ENCODE data around the gene IGF1R. TPM values are rescaled to one million over a fixed set of nuclear protein-coding genes. Genes with fewer than 3 reads are reported as not detected.
"Not testable (repeated sequence)": the region's sequence is repeated elsewhere in the genome, so short reads cannot be mapped to it uniquely, and the experiment has no call there.

IGF1R gene
- 6.2 and 14.2 TPM in 2 replicates for total RNA-seq (2014; rRNA removed; shearing (Covaris generic))

DNA sequence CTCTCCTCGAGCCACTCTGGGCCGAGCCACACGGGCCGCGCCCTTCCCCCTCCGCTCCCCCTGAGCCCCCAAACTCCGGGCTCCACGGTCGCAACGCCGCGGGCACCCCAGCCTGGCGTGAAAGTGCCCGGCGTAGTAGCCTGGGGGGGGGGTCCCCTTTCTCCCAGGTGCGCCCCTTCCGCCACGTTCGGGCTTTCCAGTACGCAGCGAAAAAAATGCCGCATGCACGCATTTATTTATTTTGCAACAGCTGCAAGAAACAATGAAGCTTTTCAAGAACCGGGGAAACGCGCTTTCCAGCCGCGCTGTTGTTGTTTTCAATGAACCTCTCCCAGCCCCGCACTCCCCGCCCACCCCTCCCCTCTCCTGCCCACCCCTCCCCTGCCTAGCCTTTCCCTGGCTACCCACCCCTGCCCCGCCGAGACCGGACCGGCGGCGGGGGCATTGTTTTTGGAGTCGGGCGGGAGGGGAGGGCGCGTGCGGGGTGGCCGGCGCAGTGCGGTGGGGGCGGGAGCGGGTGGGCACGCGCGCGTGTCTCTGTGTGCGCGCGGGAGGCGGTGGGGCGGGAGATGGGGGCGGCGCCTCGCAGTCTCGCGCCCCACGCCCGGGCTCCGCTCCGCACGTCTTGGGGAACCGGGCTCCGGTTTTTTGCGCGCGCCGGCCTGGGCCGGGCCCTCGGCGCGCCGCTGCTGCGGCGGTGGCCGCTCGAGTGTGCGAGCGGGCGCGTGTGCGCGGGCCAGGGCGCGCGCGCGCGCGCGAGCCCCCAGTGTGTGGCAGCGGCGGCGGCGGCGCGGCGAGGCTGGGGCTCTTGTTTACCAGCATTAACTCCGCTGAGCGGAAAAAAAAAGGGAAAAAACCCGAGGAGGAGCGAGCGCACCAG, at the start of gene IGF1R:
Gene IGF1R, plus strand, starts transcription at position 766 of the 880 bp plus-strand sequence. CDS start 1,043 bp downstream, outside the sequence.
- DNase-seq (ENCODE audit: low read depth) = peak; percentile 92

GRCh38 chr15:98599909-98600691, 48.2 kb upstream of the IGF1R start:
- DNase-seq (ENCODE audit: low read depth) = peak; percentile 58

DNA sequence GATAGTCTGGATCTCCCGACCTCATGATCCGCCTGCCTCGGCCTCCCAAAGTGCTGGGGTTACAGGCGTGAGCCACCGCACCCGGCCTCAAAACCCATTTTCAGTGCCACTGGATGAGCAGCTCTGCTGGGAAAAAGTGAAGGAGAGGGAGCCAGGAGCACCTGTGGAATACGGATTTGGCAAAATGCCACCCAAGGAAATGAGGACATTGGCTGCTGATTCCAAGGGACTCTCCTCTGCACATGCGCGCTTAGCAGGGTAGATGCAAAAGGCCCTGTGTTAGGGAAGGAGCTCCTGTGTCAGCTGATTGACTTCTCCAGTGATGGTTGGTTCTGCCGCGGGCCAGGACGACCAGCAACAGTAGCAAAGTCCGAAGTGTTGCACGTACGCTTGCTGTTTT, 43.4 kb upstream of the IGF1R start:
- no peak for DNase-seq (ENCODE audit: low read depth)

DNA sequence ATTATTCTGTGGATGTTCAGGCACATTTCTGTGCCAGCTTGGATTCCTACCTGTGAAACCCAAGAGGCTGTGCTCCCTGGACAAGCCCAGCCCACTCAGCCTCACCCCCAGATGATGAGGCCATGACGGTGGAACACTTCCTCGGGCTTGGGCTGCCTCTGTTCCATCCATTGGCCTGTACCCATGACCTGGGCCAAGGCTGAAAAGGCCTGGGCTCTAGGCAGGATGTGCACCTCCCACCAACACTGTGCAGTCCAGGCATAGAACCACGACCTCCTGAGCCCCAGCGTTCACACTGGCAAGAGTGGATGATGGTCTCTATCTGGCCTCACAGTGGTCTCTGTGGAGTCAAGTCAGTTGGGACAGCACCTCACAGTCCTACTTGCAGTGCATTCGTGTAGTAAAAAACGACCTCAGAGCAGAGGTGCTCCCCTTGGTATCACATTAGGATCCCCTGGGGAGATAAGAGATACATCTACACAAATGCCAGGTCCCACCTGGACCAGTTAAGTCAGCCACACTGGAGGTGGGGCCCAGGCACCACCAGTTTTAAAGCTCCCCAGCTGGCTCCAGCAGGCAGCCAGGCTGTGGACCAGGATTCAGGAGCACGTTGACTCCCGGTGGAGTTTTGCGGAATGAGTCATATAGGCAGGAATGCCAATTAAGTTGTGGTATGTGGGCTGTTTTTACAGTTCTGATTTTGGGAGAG, 39.0 kb upstream of the IGF1R start:
- peak; percentile 87 for DNase-seq (ENCODE audit: low read depth)

GRCh38 chr15:98610991-98611390, 37.3 kb upstream of the IGF1R start:
- DNase-seq (ENCODE audit: low read depth) = no peak

DNA sequence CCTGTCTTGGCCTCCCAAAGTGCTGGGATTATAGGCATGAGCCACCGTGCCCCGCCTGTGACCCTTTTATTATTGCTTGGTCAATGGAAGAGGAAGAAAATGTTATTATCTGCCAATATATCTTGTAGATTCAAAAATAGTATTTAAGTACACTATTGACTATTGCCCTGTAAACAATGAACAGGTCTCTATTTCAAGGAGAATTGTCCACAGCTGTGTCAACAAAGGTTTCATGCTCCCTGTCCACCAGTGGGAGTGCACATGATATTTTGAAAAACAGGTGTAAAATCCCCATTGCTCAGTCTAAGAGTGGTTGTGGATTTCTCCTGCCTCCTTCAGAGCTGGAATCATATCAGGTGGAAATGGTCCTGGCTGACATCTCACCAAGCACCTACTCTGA, 36.5 kb upstream of the IGF1R start:
- no peak for DNase-seq (ENCODE audit: low read depth)

- DNase-seq (ENCODE audit: low read depth) = no peak
Measured at GRCh38 chr15:98612490-98613110, 35.7 kb upstream of the IGF1R start.

GRCh38 chr15:98614681-98615080, 33.7 kb upstream of the IGF1R start:
- no peak for DNase-seq (ENCODE audit: low read depth)

- DNase-seq (ENCODE audit: low read depth) = no peak
Measured at GRCh38 chr15:98616397-98616796, 31.9 kb upstream of the IGF1R start.

DNA sequence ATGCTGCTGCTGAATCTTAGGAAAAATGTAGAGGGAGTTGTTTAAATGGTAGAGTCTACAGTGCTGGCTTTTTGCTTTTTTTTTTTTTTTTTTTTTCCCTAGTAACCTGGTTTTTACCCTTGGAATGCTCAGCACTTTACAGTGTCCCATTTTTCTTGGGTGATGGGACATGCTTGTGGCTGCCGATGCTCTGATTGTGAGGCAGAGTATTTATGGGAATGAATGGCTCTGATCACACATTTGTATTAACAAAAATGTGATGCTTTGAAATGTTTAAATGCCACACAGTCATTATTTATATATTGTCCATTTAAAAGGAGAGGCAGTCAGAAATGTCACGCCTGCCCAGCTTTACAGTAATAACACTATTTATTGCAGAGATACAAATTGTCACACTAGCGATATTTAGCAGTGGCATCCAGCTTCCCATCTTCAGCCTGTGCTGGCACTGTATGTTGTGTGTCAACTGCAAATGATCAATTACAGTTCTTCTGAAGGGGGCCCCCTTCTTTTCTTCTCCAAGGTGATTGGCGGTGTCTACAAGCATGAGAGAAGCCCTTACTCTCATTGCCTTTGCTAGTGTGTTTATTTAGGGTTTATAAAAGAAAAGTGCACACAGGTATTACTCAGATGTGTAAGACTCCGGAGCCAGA, 30.9 kb upstream of the IGF1R start:
- no peak for DNase-seq (ENCODE audit: low read depth)

- not testable (repeated sequence) for DNase-seq (ENCODE audit: low read depth)
Measured at GRCh38 chr15:98618576-98618975, 29.8 kb upstream of the IGF1R start.

DNA sequence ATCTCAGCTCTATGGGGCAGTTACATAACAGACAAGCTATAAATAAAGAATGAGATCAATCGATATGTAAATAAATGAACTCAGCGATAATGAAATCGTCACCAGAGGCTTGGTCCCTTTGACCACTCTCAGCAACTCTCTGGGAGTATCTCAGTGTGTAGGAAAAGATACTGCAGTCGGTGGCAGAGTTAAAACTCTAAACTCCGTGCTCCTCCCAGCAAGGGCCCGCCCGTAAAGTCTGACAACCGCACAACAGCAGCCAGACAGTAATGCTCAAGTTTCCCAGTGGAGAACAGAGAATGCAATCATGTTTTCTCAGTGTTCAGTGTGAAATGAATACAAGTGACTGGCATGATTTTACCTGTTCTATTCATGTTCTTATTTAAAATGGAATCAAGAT, 28.3 kb upstream of the IGF1R start:
- no peak for DNase-seq (ENCODE audit: low read depth)

GRCh38 chr15:98621021-98621420, 27.3 kb upstream of the IGF1R start:
- DNase-seq (ENCODE audit: low read depth) = no peak

- no peak for DNase-seq (ENCODE audit: low read depth)
Measured at GRCh38 chr15:98625614-98626013, 22.7 kb upstream of the IGF1R start.

- DNase-seq (ENCODE audit: low read depth) = no peak
Measured at GRCh38 chr15:98626153-98626552, 22.2 kb upstream of the IGF1R start.

DNA sequence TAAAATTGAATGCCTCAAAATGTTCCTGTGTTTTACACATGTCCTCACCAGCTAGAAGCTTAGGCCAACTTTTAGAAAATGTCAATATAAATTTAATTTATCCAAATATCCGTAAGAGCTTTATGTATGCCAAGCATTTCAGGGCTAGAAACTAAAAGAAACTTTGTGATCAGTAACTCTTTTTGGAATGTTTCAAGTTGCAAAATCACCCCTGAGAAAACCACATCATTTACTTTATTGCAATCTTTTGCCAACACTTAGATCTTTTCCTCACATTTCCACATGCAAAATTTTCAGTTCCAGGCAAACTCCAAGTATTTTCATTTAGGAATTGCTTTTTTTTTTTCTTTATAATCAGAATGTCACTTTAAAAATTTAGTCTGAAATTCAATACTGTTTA, 20.1 kb upstream of the IGF1R start:
- DNase-seq (ENCODE audit: low read depth) = no peak

DNA sequence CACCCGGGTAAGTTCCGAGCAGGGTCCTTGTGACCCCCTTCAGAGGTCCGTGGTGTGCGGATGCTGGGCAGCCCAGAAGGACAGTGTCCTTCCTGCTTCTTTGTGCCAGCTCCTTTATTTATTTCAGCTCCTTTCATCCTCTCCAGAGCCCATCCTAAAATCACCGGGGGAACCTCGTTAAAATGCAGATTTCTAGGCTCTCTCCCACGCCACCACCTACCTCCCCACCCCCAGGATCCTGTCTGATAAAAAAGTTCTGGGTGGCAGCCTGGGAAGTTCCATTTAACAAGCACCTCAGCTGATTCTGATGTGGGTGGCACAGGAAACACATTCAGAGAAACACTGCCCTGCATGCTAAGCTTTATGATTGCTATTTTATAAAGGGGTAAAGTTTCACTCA, 12.5 kb upstream of the IGF1R start:
- no peak for DNase-seq (ENCODE audit: low read depth)

DNA sequence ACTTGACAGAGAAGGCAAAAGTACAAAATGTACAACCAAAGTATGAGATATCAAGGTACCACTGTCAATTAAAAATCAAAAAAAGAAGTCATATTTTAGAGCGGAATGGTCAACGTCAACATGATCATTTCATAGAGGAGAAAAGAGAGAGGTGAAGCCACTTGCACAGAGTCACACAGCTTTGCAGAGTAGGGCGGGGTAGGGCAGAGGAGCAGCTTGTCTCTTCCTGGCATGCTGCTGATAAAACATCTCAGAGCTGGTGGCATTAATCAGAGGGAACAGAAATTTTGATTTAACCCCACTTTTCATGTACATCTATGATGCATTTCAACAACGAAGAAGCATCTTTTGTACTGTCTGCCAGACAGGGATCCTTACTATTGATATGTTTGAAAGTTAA, 5.2 kb upstream of the IGF1R start:
- no peak for DNase-seq (ENCODE audit: low read depth)

DNA sequence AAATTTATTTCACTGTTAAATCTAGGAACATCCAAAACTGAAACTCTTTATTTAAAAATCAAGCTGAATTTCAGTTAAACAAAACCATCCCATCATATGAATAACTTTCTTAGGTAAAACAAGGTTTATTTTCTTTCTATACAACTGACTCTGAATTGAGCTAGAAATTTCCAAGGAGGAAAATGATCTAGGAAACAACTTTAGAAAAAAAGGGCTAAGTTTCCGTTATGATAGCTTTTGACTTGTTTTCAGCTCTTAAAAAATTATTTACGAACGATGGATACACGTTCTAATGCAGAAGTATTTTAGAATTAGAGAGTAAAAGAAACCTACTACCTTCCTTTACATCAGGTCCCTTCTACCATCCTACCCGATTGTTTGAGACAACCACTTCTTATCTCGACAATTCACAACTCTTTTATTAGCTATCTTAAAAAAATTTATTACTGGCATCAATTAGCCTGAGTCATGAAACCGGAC, 1.8 kb upstream of the IGF1R start:
- no peak for DNase-seq (ENCODE audit: low read depth)

GRCh38 chr15:98647026-98647773, 1.1 kb upstream of the IGF1R start:
- peak; percentile 90 for DNase-seq (ENCODE audit: low read depth)

All from Daoy (cell line).